Trophoblast cell (in vitro differentiated cells and primary cell): Measurements from ENCODE around the gene C4orf46.

Source experiments
- DNase-seq, 2 donors: peaks; one replicate each; pipeline ENCODE4 v3.0.0-alpha.2; 2016
- H2AFZ ChIP-seq: 2 replicates; pipeline ENCODE4 v1.6.1; 2013; ENCODE audit warnings: low read length, moderate library complexity, mild to moderate bottlenecking; ENCODE audit not compliant: insufficient read depth, poor library complexity
- H2AK5ac ChIP-seq: 2 replicates; pipeline ENCODE4 v1.6.1; 2013; ENCODE audit warnings: mild to moderate bottlenecking, low read length
- H2BK120ac ChIP-seq: 2 replicates; pipeline ENCODE4 v1.6.1; 2013; ENCODE audit warnings: low read length, mild to moderate bottlenecking, moderate library complexity; ENCODE audit not compliant: insufficient read depth, poor library complexity
- H2BK12ac ChIP-seq: 2 replicates; pipeline ENCODE4 v1.6.1; 2013; ENCODE audit warnings: mild to moderate bottlenecking, low read length, moderate library complexity
- H2BK5ac ChIP-seq: 2 replicates; pipeline ENCODE4 v1.6.1; 2013; ENCODE audit warnings: low read length, low read depth, moderate library complexity, mild to moderate bottlenecking; ENCODE audit not compliant: poor library complexity
- H3K14ac ChIP-seq: 2 replicates; pipeline ENCODE4 v1.6.1; 2013; ENCODE audit warnings: mild to moderate bottlenecking, low read length
- H3K18ac ChIP-seq: 2 replicates; pipeline ENCODE4 v1.6.1; 2013; ENCODE audit warnings: mild to moderate bottlenecking, low read length
- H3K23ac ChIP-seq: 2 replicates; pipeline ENCODE4 v1.6.1; 2013; ENCODE audit warnings: low read length
- H3K27ac ChIP-seq: 2 replicates; pipeline ENCODE4 v1.5.1; 2013; ENCODE audit warnings: low read depth, mild to moderate bottlenecking, inconsistent platforms, low read length, moderate library complexity
- H3K27me3 ChIP-seq: 2 replicates; pipeline ENCODE4 v1.6.1; 2013; ENCODE audit warnings: inconsistent platforms, mild to moderate bottlenecking, low read length, moderate library complexity; ENCODE audit not compliant: insufficient read depth
- H3K36me3 ChIP-seq, 2 experiments: 1 replicate in 1 of 2; 2 replicates in 1 of 2; pipeline ENCODE4 v1.6.1; 2013; ENCODE audit warnings: low read length in 2 of 2, mild to moderate bottlenecking in 2 of 2, moderate library complexity in 1 of 2; ENCODE audit not compliant: insufficient read depth in 2 of 2, control insufficient read depth in 1 of 2
- H3K4ac ChIP-seq: 2 replicates; pipeline ENCODE4 v1.6.1; 2013; ENCODE audit warnings: low read depth, mild to moderate bottlenecking, low read length, moderate library complexity
- H3K4me1 ChIP-seq, 2 experiments: 1 replicate in 1 of 2; 2 replicates in 1 of 2; pipeline ENCODE4 v1.6.1; 2013; ENCODE audit warnings: low read length in 2 of 2, mild to moderate bottlenecking in 2 of 2, moderate library complexity in 1 of 2; ENCODE audit not compliant: insufficient read depth in 2 of 2, control insufficient read depth in 1 of 2
- H3K4me2 ChIP-seq: 2 replicates; pipeline ENCODE4 v1.6.1; 2013; ENCODE audit warnings: inconsistent platforms, mild to moderate bottlenecking, low read length, moderate library complexity
- H3K4me3 ChIP-seq: 2 replicates; pipeline ENCODE4 v1.5.1; 2013; ENCODE audit warnings: mild to moderate bottlenecking, low read depth, low read length, inconsistent platforms
- H3K79me1 ChIP-seq: one replicate; pipeline ENCODE4 v1.6.1; 2013; ENCODE audit warnings: low read length
- H3K79me2 ChIP-seq: 2 replicates; pipeline ENCODE4 v1.6.1; 2013; ENCODE audit warnings: low read length, mild to moderate bottlenecking; ENCODE audit not compliant: control insufficient read depth, insufficient read depth, poor library complexity
- H3K9ac ChIP-seq: 2 replicates; pipeline ENCODE4 v1.6.1; 2013; ENCODE audit warnings: mild to moderate bottlenecking, low read length
- H3K9me3 ChIP-seq: 2 replicates; pipeline ENCODE4 v1.6.1; 2013; ENCODE audit warnings: low read depth, mild to moderate bottlenecking, control low read depth, inconsistent platforms, low read length; ENCODE audit not compliant: insufficient read depth
- H4K12ac ChIP-seq: 2 replicates; pipeline ENCODE4 v1.6.1; 2013; ENCODE audit warnings: low read depth, mild to moderate bottlenecking, low read length, moderate library complexity
- H4K8ac ChIP-seq: 2 replicates; pipeline ENCODE4 v1.6.1; 2013; ENCODE audit warnings: low read depth, mild to moderate bottlenecking, low read length, moderate library complexity
- H4K91ac ChIP-seq: one replicate; pipeline ENCODE4 v1.6.1; 2013; ENCODE audit warnings: low read depth, mild to moderate bottlenecking, low read length, moderate library complexity
- WGBS: extraction: QIAGEN DNeasy Blood & Tissue Kit; methylation state at CpG from one replicate; pipeline ENCODE4 v1.1.7; 2013; ENCODE audit warnings: missing lambda C conversion rate; ENCODE audit not compliant: insufficient read length, insufficient coverage; ENCODE audit errors: extremely low coverage; 5-methylcytosine and 5-hydroxymethylcytosine counted together

Gene C4orf46

GRCh38 chr4:158671915-158672806, 474 bp upstream of the C4orf46 start, which contains the start of gene ETFDH:
ETFDH (plus strand) TSS chr4:158672296; CDS start chr4:158672457, 161 bp downstream.
- WGBS: no CpG with 5 or more reads among the region's 60 CpGs
- H2AK5ac ChIP-seq: no peak within 1 kb of the TSS
- no peaks in the 10 kb centered on the region for H3K27me3 ChIP-seq
- peak within 1 kb of the TSS; percentile 40 for H3K18ac ChIP-seq
- peak within 1 kb of the TSS; percentile 61 for H3K27ac ChIP-seq
- peak; percentile 99 to 100 for DNase-seq
- H4K8ac ChIP-seq: peak within 1 kb of the TSS; percentile 68
- peak within 1 kb of the TSS; percentile 46 for H4K91ac ChIP-seq
- peaks cover 0 to 3% of the 10 kb centered on the region in 2 experiments for H3K4me1 ChIP-seq
- H2BK12ac ChIP-seq: no peak within 1 kb of the TSS
- H3K4me2 ChIP-seq: peak within 1 kb of the TSS; percentile 77
- H2BK120ac ChIP-seq: peak within 1 kb of the TSS; percentile 14
- H3K79me2 ChIP-seq: peaks cover 4% of the 10 kb centered on the region
- peak within 1 kb of the TSS; percentile 64 for H3K14ac ChIP-seq
- peak within 1 kb of the TSS; percentile 96 for H3K4me3 ChIP-seq
- H3K36me3 ChIP-seq: no peaks in the 10 kb centered on the region
- H2BK5ac ChIP-seq: peak within 1 kb of the TSS; percentile 42
- peak within 1 kb of the TSS; percentile 75 for H3K9ac ChIP-seq
- peak within 1 kb of the TSS; percentile 49 for H4K12ac ChIP-seq
- peak within 1 kb of the TSS; percentile 18 for H3K4ac ChIP-seq
- peaks cover 6% of the 10 kb centered on the region for H3K79me1 ChIP-seq
- no peak within 1 kb of the TSS for H3K23ac ChIP-seq
- no peaks in the 10 kb centered on the region for H3K9me3 ChIP-seq
- peak within 1 kb of the TSS; percentile 86 for H2AFZ ChIP-seq

GRCh38 chr4:158670975-158671664, 567 bp downstream of the C4orf46 start:
- Histone ChIP-seq H3K9me3 (no peaks in the 10 kb centered on the region), H4K12ac (peak overlapping the region; percentile 49), H3K4me3 (peak overlapping the region; percentile 96), H2BK12ac (no peak overlapping the region), H3K36me3 (no peaks in the 10 kb centered on the region), H4K8ac (peak overlapping the region; percentile 63), H3K4ac (peak overlapping the region; percentile 64), H3K27ac (peak overlapping the region; percentile 30), H3K4me1 (peaks cover 0 to 3% of the 10 kb centered on the region in 2 experiments), H3K14ac (peak overlapping the region; percentile 56), H3K18ac (peak overlapping the region; percentile 40), H3K4me2 (peak overlapping the region; percentile 60), H2BK5ac (peak overlapping the region; percentile 42), H3K79me1 (peaks cover 6% of the 10 kb centered on the region), H3K9ac (peak overlapping the region; percentile 75), H2AK5ac (no peak overlapping the region), H4K91ac (peak overlapping the region; percentile 46), H3K23ac (no peak overlapping the region), H3K27me3 (no peaks in the 10 kb centered on the region), H3K79me2 (peaks cover 4% of the 10 kb centered on the region), H2AFZ (peak overlapping the region; percentile 86), H2BK120ac (no peak overlapping the region)
- DNase-seq: peak; percentile 18 to 33
- no CpG with 5 or more reads among the region's 35 CpGs for WGBS

GRCh38 chr4:158669310-158669709, 2.4 kb downstream of the C4orf46 start:
- H4K12ac ChIP-seq: no peak overlapping the region
- peaks cover 4% of the 10 kb centered on the region for H3K79me2 ChIP-seq
- H3K27ac ChIP-seq: no peak overlapping the region
- no peak overlapping the region for H2BK120ac ChIP-seq
- H3K14ac ChIP-seq: no peak overlapping the region
- no peak overlapping the region for H3K18ac ChIP-seq
- no peaks in the 10 kb centered on the region for H3K9me3 ChIP-seq
- H3K36me3 ChIP-seq: no peaks in the 10 kb centered on the region
- no peak overlapping the region for H3K4me2 ChIP-seq
- DNase-seq: no peak
- peaks cover 6% of the 10 kb centered on the region for H3K79me1 ChIP-seq
- no peak overlapping the region for H3K9ac ChIP-seq
- H4K91ac ChIP-seq: no peak overlapping the region
- WGBS: no CpG with 5 or more reads among the region's 7 CpGs
- no peak overlapping the region for H4K8ac ChIP-seq
- no peaks in the 10 kb centered on the region for H3K27me3 ChIP-seq
- H3K4me1 ChIP-seq: peaks cover 0 to 3% of the 10 kb centered on the region in 2 experiments
- no peak overlapping the region for H2BK5ac ChIP-seq
- H2AFZ ChIP-seq: no peak overlapping the region
- H3K23ac ChIP-seq: no peak overlapping the region
- H2AK5ac ChIP-seq: no peak overlapping the region
- H3K4ac ChIP-seq: no peak overlapping the region
- no peak overlapping the region for H2BK12ac ChIP-seq
- no peak overlapping the region for H3K4me3 ChIP-seq

GRCh38 chr4:158667651-158668198, 4.0 kb downstream of the C4orf46 start:
- Histone ChIP-seq H2AFZ (no peak overlapping the region), H3K4ac (no peak overlapping the region), H3K4me2 (no peak overlapping the region), H2AK5ac (no peak overlapping the region), H3K18ac (no peak overlapping the region), H3K4me1 (peaks cover 0 to 3% of the 10 kb centered on the region in 2 experiments), H4K91ac (no peak overlapping the region), H3K79me2 (peaks cover 4% of the 10 kb centered on the region), H3K14ac (no peak overlapping the region), H3K4me3 (no peak overlapping the region), H3K36me3 (no peaks in the 10 kb centered on the region), H4K8ac (no peak overlapping the region), H3K9ac (no peak overlapping the region), H2BK5ac (no peak overlapping the region), H2BK120ac (no peak overlapping the region), H3K23ac (no peak overlapping the region), H3K9me3 (no peaks in the 10 kb centered on the region), H3K27ac (no peak overlapping the region), H2BK12ac (no peak overlapping the region), H3K27me3 (no peaks in the 10 kb centered on the region), H4K12ac (no peak overlapping the region), H3K79me1 (peaks cover 6% of the 10 kb centered on the region)
- DNase-seq: peak; percentile 21 to 71
- WGBS: no CpG with 5 or more reads among the region's 3 CpGs
